Suprapubic skin (tissue), 4 donors: ENCODE measurements around the gene PODXL. TPM values are rescaled to one million over a fixed set of nuclear protein-coding genes. Genes with fewer than 3 reads are reported as not detected.
A peak's percentile ranks its signal among the peaks of the same experiment; 100 is the strongest.

Source experiments
- DNase-seq, 2 donors: peaks; one replicate each; pipeline ENCODE4 v3.0.0-alpha.2; 2019; ENCODE audit warnings: low spot score in 2 of 2
- H3K27ac ChIP-seq: fragments of 200-600 bp; sonication (generic); one replicate; pipeline ENCODE4 v1.5.1; 2019
- H3K27me3 ChIP-seq: fragments of 200-600 bp; sonication (generic); one replicate; pipeline ENCODE4 v1.5.1; 2019
- H3K36me3 ChIP-seq: fragments of 200-600 bp; sonication (generic); one replicate; pipeline ENCODE4 v1.5.1; 2019
- H3K4me1 ChIP-seq: fragments of 200-600 bp; sonication (generic); one replicate; pipeline ENCODE4 v1.5.1; 2019
- H3K4me3 ChIP-seq: fragments of 200-600 bp; sonication (generic); one replicate; pipeline ENCODE4 v1.5.1; 2019; ENCODE audit warnings: mild to moderate bottlenecking
- H3K9me3 ChIP-seq: fragments of 200-600 bp; sonication (generic); one replicate; pipeline ENCODE4 v1.5.1; 2019
- CTCF ChIP-seq, 2 donors: fragments of 200-600 bp in 1 of 2; fragments of 450-650 bp in 1 of 2; sonication (generic) in 1 of 2; IDR thresholded peaks; one replicate each; pipeline ENCODE4 v1.5.1; 2016 to 2019; ENCODE audit warnings: antibody characterized with exemption in 2 of 2, mild to moderate bottlenecking in 1 of 2, moderate library complexity in 1 of 2
- EP300 ChIP-seq: sonication (generic); formaldehyde crosslinking; IDR thresholded peaks from one replicate; pipeline ENCODE4 v1.6.1; 2017; ENCODE audit warnings: antibody characterized with exemption
- POLR2A ChIP-seq, 2 donors: fragments of 450-650 bp; IDR thresholded peaks; one replicate each; pipeline ENCODE4 v1.6.1; 2017; ENCODE audit warnings: antibody characterized with exemption in 2 of 2, mild to moderate bottlenecking in 2 of 2, moderate library complexity in 2 of 2
- POLR2AphosphoS5 ChIP-seq, 3 donors: sonication (generic); formaldehyde crosslinking; IDR thresholded peaks; one replicate each; pipeline ENCODE4 v1.6.1; 2017; ENCODE audit warnings: antibody characterized with exemption in 3 of 3
- WGBS: methylation state at CpG from one replicate; pipeline ENCODE4 v1.1.5; 2018; 5-methylcytosine and 5-hydroxymethylcytosine counted together
- total RNA-seq, 4 donors: library from RNA; depleted of rRNA; stranded (reverse); fragments of >200 nt; gene quantifications; one replicate each; pipeline ENCODE4 v1.1.0, GENCODE V29; 2016

The PODXL gene
- total RNA-seq, 4 donors from 2014 or later, result 10.2 to 27.9 (median 17.8) TPM

- no peaks in the 10 kb centered on the region for H3K4me1 ChIP-seq
- H3K9me3 ChIP-seq, result no peaks in the 10 kb centered on the region
- no peak for DNase-seq
- no peaks in the 10 kb centered on the region for H3K36me3 ChIP-seq
- H3K4me3 ChIP-seq, result no peak overlapping the region
- 35% methylated on average over 4 of the region's 4 CpGs for WGBS
- TF ChIP-seq POLR2AphosphoS5 (IDR thresholded peaks at IDR 0.05), result no peak
- no peak for TF ChIP-seq CTCF (IDR thresholded peaks at IDR 0.05)
- no peak for TF ChIP-seq POLR2A (IDR thresholded peaks at IDR 0.05)
- TF ChIP-seq EP300, result no peak
- no peak overlapping the region for H3K27ac ChIP-seq
- no peaks in the 10 kb centered on the region for H3K27me3 ChIP-seq
Measured at GRCh38 chr7:131527456-131527855, 29.0 kb downstream of the PODXL start.

- Histone ChIP-seq H3K27me3 (no peaks in the 10 kb centered on the region), H3K4me3 (no peak overlapping the region), H3K27ac (no peak overlapping the region), H3K9me3 (no peaks in the 10 kb centered on the region), H3K4me1 (no peaks in the 10 kb centered on the region), H3K36me3 (no peaks in the 10 kb centered on the region)
- TF ChIP-seq POLR2A (IDR thresholded peaks at IDR 0.05), result no peak
- TF ChIP-seq POLR2AphosphoS5 (IDR thresholded peaks at IDR 0.05), result no peak
- TF ChIP-seq CTCF (IDR thresholded peaks at IDR 0.05), result no peak
- TF ChIP-seq EP300, result no peak
- 66% methylated on average over 2 of the region's 2 CpGs for WGBS
- no peak for DNase-seq
Measured at GRCh38 chr7:131525820-131526219, 30.6 kb downstream of the PODXL start.

GRCh38 chr7:131524703-131525102 lies 31.7 kb downstream of the PODXL start:
- no peak overlapping the region for H3K4me3 ChIP-seq
- DNase-seq, result no peak
- TF ChIP-seq CTCF (IDR thresholded peaks at IDR 0.05) (no peak), POLR2A (IDR thresholded peaks at IDR 0.05) (no peak), EP300 (no peak), POLR2AphosphoS5 (IDR thresholded peaks at IDR 0.05) (no peak)
- no peaks in the 10 kb centered on the region for H3K9me3 ChIP-seq
- H3K36me3 ChIP-seq, result no peaks in the 10 kb centered on the region
- no peak overlapping the region for H3K27ac ChIP-seq
- H3K4me1 ChIP-seq, result no peaks in the 10 kb centered on the region
- H3K27me3 ChIP-seq, result no peaks in the 10 kb centered on the region

GRCh38 chr7:131524115-131524514 lies 32.3 kb downstream of the PODXL start:
- H3K4me1 ChIP-seq, result no peaks in the 10 kb centered on the region
- no peak overlapping the region for H3K27ac ChIP-seq

GRCh38 chr7:131522325-131522930 lies 34.0 kb downstream of the PODXL start:
- Histone ChIP-seq H3K4me3 (no peak overlapping the region), H3K36me3 (no peaks in the 10 kb centered on the region), H3K27ac (peak overlapping the region; percentile 54), H3K9me3 (no peaks in the 10 kb centered on the region), H3K4me1 (no peaks in the 10 kb centered on the region), H3K27me3 (no peaks in the 10 kb centered on the region)
- WGBS, result 79% methylated on average over 11 of the region's 11 CpGs
- TF ChIP-seq EP300, result no peak
- no peak for TF ChIP-seq POLR2AphosphoS5 (IDR thresholded peaks at IDR 0.05)
- no peak for TF ChIP-seq CTCF (IDR thresholded peaks at IDR 0.05)
- TF ChIP-seq POLR2A (IDR thresholded peaks at IDR 0.05), result no peak
- peak in 1 of 2 donors; percentile 10 for DNase-seq

More at GRCh38 chr7:131524115-131524514, 32.3 kb downstream of the PODXL start:
- 39% methylated on average over 2 of the region's 2 CpGs for WGBS
- Histone ChIP-seq H3K27me3 (no peaks in the 10 kb centered on the region), H3K9me3 (no peaks in the 10 kb centered on the region), H3K36me3 (no peaks in the 10 kb centered on the region), H3K4me3 (no peak overlapping the region)
- no peak for TF ChIP-seq CTCF (IDR thresholded peaks at IDR 0.05)
- no peak for TF ChIP-seq EP300
- no peak for TF ChIP-seq POLR2AphosphoS5 (IDR thresholded peaks at IDR 0.05)
- TF ChIP-seq POLR2A (IDR thresholded peaks at IDR 0.05), result no peak
- DNase-seq, result no peak
